GM18508 (cell line): ENCODE measurements around the gene FAM72B.
"Not testable (repeated sequence)": the region's sequence is repeated elsewhere in the genome, so short reads cannot be mapped to it uniquely, and the experiment has no call there.

ENCODE experiments used
- ATAC-seq: cut with Tn5 transposase; IDR thresholded peaks from one replicate; pipeline ENCODE4 v1.9.1; 2021; ENCODE audit warnings: moderate number of reproducible peaks; ENCODE audit not compliant: insufficient read depth, unreplicated experiment

FAM72B gene

DNA sequence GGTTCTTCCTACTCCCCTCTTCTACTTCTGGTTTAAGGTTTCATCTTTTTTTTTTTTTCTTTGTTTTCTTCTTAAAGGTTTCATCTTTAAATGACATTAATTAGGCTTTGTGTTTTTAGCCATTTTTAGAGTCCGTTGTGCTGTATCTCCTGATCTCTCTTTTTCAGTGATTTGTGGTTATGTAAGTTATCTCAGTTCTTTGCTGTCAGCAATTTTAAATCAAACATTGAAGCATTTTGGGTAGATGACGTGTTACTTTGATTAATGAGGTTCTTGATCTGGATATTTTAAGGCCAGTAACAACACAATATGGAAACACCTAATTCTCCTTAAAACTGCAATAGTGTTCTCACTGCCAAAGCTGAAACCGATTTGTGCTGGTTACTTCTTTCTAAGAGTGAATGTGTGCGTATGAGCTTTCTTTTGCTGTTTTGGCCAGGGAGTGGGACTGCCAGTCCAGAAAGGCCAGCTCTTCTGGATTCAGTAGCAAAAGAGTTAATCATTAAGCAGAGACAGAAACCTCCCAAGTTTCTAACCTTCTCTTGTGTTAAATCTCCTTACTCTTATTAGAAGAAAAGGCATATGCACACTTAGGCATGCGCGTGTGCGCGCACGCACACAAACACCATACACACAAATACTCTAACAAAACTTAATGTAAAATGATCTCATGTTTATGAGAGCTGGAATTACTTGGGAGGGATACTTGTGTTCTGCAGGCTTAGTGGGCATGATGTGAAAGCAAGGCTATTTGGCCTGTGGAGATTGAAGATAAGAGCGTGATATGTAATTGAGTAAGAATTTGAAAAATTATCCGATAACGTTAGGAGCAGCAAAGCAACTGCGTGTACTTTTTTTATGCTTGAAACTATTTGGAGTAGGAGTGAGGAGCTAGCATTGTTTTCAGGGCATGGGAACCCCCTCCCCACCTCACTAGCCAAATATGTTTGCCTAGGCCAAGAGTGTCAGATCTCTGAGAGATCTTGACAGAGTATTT lies 17.1 kb upstream of the FAM72B start:
- not testable (repeated sequence) for ATAC-seq

DNA sequence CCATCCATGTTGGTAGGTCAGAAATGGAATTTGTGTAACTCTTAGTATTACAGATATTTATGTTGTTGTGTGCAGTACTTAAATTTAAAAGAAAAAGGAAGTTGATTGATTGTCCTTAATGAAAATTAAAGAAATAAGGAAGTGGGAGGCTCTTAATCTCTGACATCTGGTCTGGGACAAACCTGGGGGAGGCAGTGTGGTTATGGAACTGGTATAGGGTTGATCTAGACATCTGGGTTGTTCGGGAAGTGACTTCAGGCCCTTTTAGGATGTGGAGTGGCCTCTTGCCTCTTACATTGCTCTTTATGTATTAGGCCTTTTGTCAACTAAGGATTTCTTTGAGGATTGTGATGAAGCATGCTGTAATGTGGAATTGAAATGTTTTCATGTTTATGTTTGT lies 16.1 kb upstream of the FAM72B start:
- ATAC-seq, result not testable (repeated sequence)

DNA sequence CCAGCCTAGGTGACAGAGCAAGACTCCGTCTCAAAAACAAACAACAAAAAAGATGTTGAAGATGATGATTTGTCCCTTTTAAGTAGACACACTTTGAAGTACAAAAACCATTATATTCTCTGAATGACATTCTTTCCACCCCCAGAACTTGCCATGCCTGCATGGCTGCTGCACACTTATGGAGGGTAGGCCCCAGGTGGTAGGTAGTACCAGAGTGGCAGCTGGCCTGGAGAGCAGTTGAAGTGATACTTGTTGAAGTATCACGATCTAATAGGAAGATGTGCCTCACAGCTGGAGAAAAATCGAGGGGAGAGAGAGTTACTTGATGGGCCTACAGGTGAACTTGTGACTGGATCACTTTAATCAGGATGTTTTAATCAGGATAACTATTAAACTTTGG lies 15.6 kb upstream of the FAM72B start:
- not testable (repeated sequence) for ATAC-seq

DNA sequence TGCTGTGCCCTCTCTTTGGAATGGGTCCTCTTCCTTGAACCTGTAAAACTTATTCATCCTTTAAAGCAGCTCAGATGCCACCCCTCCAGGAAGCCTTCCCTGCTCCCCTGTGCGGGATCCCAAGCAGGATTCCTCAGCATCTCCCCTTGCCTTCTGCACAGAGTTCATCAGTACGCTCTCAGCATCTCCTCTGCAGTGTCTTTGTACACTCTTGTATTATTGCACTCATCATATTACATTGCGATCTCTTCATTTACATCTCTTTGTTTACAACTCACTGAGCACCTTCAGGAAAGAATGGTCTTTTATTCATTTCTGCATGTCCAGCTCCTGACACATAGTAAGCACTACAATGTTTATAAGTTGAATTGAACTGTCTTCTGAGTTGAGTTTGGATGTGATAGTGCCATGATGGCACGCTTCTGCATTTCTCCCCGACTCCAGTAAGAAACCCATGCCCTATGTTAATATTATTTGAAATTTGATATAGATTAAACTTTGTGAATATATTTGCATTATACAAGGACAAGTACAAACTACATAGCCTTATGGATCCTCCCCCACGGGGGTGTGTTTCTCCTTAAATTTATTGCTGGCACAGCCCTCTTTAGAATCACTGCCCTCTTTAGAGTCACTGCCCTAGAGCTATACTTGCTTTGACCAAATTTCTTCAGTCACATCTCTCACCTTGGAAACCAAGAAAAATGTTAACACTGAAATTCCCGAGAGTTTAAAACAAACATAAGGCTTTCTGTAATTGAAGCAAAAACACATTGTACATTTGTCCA lies 13.1 kb upstream of the FAM72B start:
- ATAC-seq, result not testable (repeated sequence)

DNA sequence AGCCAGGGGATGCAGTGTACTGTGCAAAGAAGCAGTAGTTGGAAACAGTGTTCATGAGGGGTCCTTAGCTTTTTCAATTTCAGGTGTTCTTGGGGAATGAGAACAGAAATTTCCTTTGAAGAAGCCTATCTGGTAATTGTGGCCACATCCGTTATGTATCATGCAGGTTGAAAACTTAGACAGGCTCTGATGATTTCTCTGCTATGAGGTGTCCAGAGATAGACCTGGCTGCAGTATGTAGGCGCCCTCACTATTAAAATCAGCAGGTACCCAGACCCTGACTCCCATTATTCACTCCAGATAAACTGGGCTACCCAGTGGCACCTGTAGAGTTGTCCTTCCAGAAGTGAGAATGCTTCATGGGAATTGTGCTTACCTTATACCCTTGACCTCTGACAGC lies 8.4 kb upstream of the FAM72B start:
- ATAC-seq, result not testable (repeated sequence)

DNA sequence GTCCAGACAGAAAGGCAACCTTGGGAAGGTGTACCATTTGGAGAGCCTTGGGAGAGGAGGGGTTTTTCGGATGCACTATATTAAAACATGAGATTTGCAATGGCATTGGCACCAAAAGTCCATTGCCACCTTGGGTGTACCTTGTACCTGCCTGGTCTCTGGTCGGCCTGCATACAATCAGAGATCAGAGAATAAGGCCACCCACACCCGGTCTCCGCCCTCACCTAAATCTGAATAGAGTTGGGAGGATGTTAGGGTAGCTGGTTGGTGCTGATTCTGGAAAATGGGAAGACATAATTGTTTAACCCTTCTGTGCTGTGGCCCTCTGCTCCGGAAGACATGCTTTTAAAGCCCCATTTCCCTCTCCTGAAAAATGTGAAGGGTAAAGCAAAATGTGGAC lies 3.8 kb upstream of the FAM72B start:
- ATAC-seq, result not testable (repeated sequence)

DNA sequence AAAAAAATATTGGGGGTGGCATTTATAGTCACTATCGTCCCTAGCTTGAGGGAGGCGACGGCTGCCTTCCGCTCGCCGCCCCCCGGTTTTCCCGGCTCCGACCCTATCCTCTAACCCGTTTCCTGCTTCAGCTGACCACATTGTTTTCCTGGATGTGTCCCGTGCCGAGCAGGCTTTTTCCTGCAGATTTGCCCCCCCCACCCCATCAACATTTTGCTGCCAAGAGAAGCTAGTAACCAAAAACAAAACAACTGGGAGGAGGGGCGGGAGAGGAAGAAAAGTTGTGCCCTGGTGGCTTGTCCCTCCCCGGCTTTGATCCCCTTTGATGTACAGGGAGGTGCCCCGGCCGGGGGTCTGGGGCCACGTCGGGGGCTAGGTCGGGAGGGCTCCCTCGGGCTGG lies 2.1 kb upstream of the FAM72B start:
- ATAC-seq, result not testable (repeated sequence)

DNA sequence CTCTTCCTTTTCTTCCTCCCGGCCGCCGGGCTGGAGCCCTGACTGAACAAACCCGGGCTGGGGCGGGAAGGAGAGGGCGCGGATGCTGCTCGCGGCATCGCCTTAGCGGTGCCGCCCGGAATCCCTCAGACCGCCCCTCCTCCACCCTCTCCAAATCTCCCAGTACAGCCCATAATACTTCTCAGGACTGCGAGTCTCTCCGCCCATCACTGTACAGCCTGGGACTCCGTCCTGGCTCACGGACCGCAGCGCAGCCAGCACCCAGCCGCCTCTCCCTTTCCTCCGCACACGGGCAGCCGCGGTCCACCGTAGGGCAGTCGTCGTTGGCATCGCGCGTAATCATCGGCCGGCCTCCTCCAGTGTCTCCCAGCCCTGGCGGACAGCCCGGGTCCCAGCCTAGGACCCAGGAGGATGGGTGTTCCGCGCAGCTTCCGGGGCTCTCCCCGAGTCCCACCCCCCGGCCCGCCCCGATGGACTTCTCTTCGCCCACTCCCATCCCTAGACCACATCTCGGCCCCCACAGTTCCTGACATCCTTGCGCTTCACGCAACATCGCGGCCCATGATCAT lies 1.1 kb upstream of the FAM72B start:
- ATAC-seq, result not testable (repeated sequence)

DNA sequence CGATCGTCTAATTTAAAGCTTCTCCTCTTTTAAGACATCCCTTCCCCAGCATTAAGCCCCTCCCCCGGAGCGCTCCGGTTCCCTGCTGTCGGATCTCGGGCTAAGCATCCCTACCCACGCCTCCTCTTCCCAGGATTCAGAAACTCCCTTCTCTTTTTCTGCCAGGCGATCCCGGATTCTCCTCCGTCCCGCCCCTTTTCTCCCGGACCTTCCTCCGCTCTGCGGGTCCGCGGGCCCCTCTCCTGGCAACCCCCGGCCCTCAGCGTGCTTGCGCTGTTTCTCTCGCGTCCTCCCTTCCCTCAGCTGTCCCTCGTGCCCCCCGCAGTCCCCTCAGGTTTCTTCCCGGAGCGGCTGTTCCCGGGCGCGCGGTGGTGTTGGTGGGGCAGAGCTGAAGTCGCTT lies 273 bp downstream of the FAM72B start:
- ATAC-seq, result not testable (repeated sequence)

DNA sequence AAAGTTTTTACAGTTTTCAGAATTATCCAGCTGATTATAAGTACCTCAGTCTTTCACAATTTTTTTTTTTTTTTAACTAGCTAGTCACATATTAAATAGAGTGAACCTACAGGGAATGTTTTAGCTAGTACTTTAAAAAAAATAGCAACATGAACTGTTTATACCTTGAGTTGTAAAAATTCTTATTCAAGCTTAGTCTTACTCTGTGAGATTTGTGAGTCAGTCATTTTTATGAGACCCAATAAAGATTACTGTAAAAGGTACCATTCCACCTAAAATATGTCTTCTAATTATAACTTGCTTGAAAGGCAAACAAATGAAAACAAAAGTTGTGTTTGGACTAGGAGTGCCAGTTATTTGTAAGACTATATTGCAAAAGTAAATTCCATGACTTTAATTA lies 5.9 kb downstream of the FAM72B start:
- not testable (repeated sequence) for ATAC-seq

DNA sequence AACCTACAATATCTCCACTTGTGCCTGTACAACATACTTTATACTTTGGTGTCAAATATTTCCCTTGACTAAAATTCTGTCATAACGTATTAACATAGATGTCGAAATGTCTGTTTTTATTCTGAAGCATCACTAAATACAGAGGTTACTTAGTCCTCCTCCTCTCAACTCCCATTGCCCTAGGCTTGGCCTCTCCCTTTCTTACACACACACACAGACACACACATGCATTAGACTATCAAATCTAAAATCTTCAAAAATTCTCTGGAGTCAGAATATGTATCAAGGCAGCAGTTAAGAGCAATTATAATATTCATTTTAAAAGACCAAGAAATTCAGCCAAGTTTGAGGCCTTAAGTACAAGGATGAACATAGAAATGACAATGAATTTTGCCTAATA lies 7.5 kb downstream of the FAM72B start:
- not testable (repeated sequence) for ATAC-seq

DNA sequence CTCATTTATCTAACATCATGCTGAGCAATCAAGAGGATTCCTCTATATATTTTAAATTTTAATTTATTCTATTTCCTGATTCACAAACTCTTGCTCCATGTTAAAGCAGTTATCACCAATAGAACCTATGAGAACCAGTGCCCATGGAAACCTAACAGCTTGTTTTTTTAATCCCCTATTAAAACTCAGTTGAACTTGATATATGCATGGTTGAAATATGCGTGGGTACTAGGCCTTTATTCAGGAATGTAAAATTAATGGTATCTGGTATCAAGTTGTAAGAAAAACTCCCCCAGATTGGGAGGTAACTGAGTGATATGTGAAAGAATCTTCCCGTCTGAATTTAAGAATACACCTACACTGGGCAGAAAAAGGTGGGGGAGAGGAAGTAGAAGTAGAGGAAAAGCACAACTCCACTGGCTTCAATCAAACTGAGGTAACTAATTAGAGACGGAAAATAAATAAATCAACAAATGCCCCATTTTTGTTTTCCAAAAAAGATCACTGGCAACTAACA lies 15.9 kb downstream of the FAM72B start:
- ATAC-seq, result not testable (repeated sequence)

DNA sequence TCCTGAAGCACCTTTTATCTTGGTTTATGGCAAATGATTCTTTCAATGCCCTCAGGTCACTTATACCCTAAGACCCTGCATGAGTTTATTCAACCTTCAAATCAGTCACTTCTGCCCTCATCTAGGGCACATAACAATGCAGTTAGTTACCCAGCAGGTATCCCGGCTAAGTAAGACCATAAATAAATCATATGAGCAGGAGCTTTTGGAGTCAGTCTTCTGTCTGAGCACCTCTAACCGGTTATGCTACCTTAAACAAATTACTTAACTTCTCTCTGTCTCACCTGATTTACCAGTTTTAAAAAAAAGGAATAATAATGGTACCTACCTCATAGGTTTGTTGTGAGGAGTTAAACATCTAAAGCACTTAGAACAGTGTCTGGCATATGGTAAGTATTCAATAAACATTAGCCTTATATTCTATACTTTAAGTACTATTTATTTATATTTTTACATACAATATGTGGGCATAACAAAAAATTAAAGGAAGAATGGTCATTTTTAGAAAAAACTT lies 16.9 kb downstream of the FAM72B start:
- ATAC-seq, result not testable (repeated sequence)

DNA sequence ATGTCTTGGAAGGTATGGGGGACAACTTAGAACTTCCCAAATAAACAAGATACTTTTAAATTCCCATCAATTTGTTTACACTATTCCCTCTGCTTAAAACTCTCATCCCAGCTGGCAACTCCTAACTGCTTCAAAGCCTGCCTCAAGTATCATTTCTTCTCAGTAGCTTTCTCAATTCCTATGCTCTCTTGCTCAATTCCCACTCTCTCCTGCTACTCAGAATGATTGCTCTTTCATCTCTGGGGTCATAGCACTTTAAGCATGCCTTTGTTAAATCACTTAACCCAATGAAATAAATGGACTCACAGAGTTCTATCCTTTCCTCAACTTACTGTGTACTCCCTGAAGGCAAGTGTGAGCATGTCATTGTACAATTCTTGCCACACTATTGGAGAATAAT lies 18.8 kb downstream of the FAM72B start:
- ATAC-seq, result not testable (repeated sequence)

DNA sequence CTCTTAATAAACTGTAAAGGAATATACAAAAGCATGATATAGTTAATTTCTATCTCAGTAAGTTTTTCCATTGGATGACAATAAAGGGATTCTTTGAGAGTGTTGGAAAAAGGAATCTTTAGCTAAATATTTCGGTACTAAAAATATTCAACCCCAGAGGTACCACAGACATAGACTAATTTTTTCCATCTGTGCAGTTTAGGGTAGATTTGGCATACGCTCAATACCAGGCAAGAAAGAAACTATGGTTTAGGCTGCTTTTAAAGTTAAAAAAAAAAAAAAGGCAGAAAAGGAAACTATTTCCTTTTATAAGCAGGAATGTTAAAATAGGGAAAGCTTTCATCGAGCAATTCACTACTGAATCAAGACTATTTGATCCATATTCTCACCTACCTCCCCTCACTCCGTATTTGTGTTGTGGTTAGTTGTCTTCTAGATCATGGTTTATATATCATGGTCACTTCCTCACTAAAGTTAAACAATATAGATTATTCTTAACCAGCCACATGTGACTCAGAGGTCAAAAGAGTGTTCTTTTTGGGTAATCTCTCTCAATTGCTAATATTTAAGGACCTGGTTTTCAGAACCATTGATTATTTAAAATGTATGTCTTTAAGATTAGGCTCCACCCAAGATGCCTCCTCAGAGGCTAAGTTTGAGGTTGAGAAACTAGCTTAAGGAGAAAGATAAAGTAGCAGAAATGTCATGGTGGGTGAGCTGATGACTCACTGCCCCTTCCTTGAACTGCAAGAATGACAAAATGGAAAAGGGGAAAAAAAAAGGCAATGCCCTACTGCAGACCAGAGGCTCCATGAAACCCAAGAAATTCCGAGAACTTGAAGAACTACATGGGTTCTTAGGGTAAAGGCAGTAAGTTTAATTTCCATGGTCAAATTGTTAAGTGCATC lies 20.0 kb downstream of the FAM72B start:
- not testable (repeated sequence) for ATAC-seq

DNA sequence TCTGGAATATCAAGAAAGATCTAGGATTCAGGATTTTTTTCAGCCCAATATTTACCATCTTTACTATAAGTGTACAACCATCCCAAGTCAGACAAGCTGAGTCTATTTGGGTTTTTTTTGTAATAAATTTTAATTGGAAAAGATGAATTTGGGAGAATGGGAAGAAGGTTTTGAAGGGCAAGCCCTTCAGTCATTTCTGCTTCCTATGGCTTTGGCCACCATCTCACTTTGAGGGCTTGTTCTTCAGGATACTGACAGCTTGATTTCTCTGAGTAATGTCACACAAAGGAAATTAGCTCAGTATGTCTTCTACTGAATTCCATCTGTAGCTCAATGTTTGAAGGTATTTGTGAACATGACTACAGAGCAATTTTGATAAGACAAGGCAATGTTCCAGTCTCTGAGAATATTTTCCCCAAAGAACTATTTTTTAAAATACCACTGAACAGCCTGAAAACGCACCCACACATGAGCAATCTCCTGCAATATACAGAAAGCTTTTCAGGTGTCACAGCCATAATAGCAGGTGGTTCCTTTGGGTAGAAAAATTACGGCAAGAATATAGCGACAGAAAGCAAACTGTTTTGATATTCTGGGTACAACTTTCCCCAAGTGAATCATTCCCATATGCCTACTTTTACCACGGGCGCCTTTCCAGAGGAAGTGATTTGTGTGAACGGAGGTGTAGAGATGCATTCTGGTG lies 22.8 kb downstream of the FAM72B start:
- ATAC-seq, result not testable (repeated sequence)

DNA sequence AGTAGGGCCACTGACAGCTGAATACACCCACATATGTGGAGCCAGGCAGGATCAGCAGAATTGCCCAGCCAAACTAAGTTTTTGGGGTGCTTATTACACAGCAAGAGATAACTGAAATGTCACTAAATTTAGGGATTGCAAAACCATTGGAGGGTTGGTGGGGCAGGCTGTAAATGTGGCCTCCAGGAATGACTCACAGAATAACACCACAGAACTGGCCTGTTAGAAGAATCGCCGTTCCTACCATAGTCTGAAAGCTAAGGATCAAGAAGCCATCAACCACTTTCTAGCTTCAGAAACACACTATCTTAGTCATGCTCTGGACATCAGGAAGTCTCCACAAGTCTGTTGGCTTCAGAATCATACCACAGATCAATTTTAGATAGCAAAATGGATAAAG lies 24.0 kb downstream of the FAM72B start:
- ATAC-seq, result not testable (repeated sequence)

DNA sequence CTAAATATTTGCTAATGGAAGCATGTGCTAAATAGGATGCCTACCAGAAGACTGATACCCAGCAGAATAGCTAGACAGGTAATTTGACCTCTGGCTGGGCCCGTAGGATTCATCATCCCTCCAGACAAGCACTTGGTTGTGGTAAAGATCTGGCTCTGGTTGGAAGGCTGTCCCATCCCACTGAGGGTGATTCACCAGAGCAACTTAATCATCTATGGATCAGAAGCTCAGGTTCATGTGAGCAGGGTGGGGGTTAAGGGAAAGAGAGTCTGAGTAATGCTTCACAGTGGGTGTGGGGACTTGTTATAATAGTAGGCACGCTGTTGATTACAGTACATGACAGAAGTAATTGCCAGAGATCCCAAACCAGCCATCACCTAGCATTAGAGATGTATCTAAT lies 26.5 kb downstream of the FAM72B start:
- ATAC-seq, result not testable (repeated sequence)
